ENCODE measurements around the gene EGFR.

Gene EGFR

DNA sequence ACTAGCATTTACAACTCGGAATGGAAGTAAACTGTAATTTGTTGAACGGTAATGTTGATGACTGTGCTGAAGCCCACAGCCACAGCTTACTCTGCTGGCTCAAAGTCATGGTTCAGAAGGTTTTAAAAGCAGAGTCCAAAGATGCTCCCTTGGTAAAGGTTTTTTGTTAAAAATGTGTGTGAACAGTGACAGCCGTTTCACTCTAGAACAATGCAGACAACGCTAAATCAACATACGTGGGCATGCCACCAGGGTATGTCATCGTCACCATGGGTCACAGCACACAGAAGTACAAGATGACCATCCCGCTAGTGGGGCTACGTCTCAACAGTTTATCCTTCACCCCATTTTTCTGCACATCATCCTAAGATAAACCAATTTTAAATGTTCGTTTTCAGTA is 239.8 kb downstream of the EGFR start:
- DNase-seq, result no peak

GRCh38 chr7:55260171-55260570 is 241.4 kb downstream of the EGFR start:
- no peak for DNase-seq

GRCh38 chr7:55260676-55261385 is 242.0 kb downstream of the EGFR start:
- no peak for DNase-seq
